ENCODE measurements around the gene CKS2. TPM values are rescaled to one million over a fixed set of nuclear protein-coding genes. Genes with fewer than 3 reads are reported as not detected.

CKS2 gene
- total and polyA plus RNA-seq, 4 experiments from 2014 or later = 6.5 to 35.4 (median 16.4) TPM

- Mint-ChIP-seq H3K9me3 (peaks cover 0 to 2% (median 0%) of the 10 kb centered on the region in 8 donors), H3K4me3 (peak within 1 kb of the TSS; percentile 83 to 94 (median 92)), H3K4me1 (peaks cover 38 to 69% (median 54%) of the 10 kb centered on the region in 4 donors), H3K27ac (peak within 1 kb of the TSS; percentile 91 to 99 (median 98)), H3K36me3 (peaks cover 21 to 46% of the 10 kb centered on the region in 2 donors), H3K27me3 (peaks cover 0 to under 1% of the 10 kb centered on the region in 2 donors)
- peaks cover 3% of the 10 kb centered on the region for H3K36me3 ChIP-seq (ENCODE audit: insufficient read depth, low read length)
- H3K4me3 ChIP-seq (ENCODE audit: low read length in 2 of 2) = peak within 1 kb of the TSS; percentile 67 to 76
- POLR2A ChIA-PET (ENCODE audit: partially characterized antibody) = interaction anchor here (0.6 to 1.6 kb wide), 11 partner anchors 8 to 378 kb away, joined by 3 to 14 read pairs (median 3); partner anchors contain the start of gene CKS2
- intact Hi-C loops (cut with micrococcal nuclease) = loop anchor here (1.0 to 10.0 kb wide), 6 partner anchors 8 to 287 kb away; partner anchors contain the start of gene GADD45G
- CTCF ChIA-PET (ENCODE audit: partially characterized antibody) = interaction anchor here (0.6 to 2.1 kb wide), 4 partner anchors 23 to 232 kb away, joined by 3 to 8 read pairs (median 4); no protein-coding TSS in a partner anchor
- DNase-seq = peak; percentile 94 to 97 (median 94)
- peak within 1 kb of the TSS; percentile 100 for H3K27ac ChIP-seq (ENCODE audit: low read depth, low read length)
- H3K9me3 ChIP-seq (ENCODE audit: control insufficient read depth in 1 of 2, low read length in 2 of 2) = no peaks in the 10 kb centered on the region
- peaks cover 55% of the 10 kb centered on the region for H3K4me1 ChIP-seq (ENCODE audit: insufficient read depth, low read length)
- H3K27me3 ChIP-seq (ENCODE audit: insufficient read depth, low read length) = no peaks in the 10 kb centered on the region
Measured at GRCh38 chr9:89318123-89319014, 7.4 kb downstream of the CKS2 start, which contains the start of gene SECISBP2. SECISBP2 (plus strand) TSS chr9:89318500; CDS start chr9:89318577, 77 bp downstream.

- Histone ChIP-seq H3K4me1 (ENCODE audit: insufficient read depth, low read length) (peaks cover 58% of the 10 kb centered on the region), H3K9me3 (ENCODE audit: control insufficient read depth in 1 of 2, low read length in 2 of 2) (no peaks in the 10 kb centered on the region), H3K4me3 (ENCODE audit: low read length in 2 of 2) (peak overlapping the region; percentile 67 to 76), H3K27me3 (ENCODE audit: insufficient read depth, low read length) (no peaks in the 10 kb centered on the region), H3K27ac (ENCODE audit: low read depth, low read length) (peak overlapping the region; percentile 100), H3K36me3 (ENCODE audit: insufficient read depth, low read length) (peaks cover 3% of the 10 kb centered on the region)
- Mint-ChIP-seq H3K36me3 (peaks cover 22 to 49% of the 10 kb centered on the region in 2 donors), H3K27ac (peak overlapping the region; percentile 91 to 99 (median 97)), H3K4me3 (peak overlapping the region; percentile 83 to 94 (median 92)), H3K27me3 (no peaks in the 10 kb centered on the region), H3K9me3 (peaks cover 0 to 2% (median 0%) of the 10 kb centered on the region in 8 donors), H3K4me1 (peaks cover 45 to 78% (median 55%) of the 10 kb centered on the region in 4 donors)
- DNase-seq = no peak
- intact Hi-C loops (cut with micrococcal nuclease) = loop anchor here (1.0 to 10.0 kb wide), 4 partner anchors 60 to 230 kb away; no protein-coding TSS in a partner anchor
- CTCF ChIA-PET (ENCODE audit: partially characterized antibody) = interaction anchor here (0.6 to 2.1 kb wide), 3 partner anchors 23 to 231 kb away, joined by 3 to 8 read pairs (median 4); no protein-coding TSS in a partner anchor
- POLR2A ChIA-PET (ENCODE audit: partially characterized antibody) = interaction anchor here (0.9 to 1.6 kb wide), 10 partner anchors 8 to 231 kb away, joined by 3 to 14 read pairs (median 3); partner anchors contain the start of gene CKS2
Measured at GRCh38 chr9:89319015-89319905, 8.3 kb downstream of the CKS2 start.

- intact Hi-C loops (cut with micrococcal nuclease) = no loop called here
- peaks cover 18 to 67% of the 10 kb centered on the region in 2 donors for H3K36me3 Mint-ChIP-seq
- ChIA-PET POLR2A (ENCODE audit: partially characterized antibody) (interaction anchor here (1.9 kb wide), 1 partner anchor 13 kb away, joined by 5 read pairs; the partner anchor contains the start of gene CKS2), CTCF (ENCODE audit: partially characterized antibody) (interaction anchor here (1.6 to 2.4 kb wide), 2 partner anchors 226 to 270 kb away, joined by 3 to 9 read pairs; no protein-coding TSS in a partner anchor)
- Histone ChIP-seq H3K36me3 (ENCODE audit: insufficient read depth, low read length) (peaks cover 21% of the 10 kb centered on the region), H3K27me3 (ENCODE audit: insufficient read depth, low read length) (no peaks in the 10 kb centered on the region), H3K4me1 (ENCODE audit: insufficient read depth, low read length) (peaks cover 58% of the 10 kb centered on the region), H3K27ac (ENCODE audit: low read depth, low read length) (no peak overlapping the region), H3K9me3 (ENCODE audit: control insufficient read depth in 1 of 2, low read length in 2 of 2) (no peaks in the 10 kb centered on the region), H3K4me3 (ENCODE audit: low read length in 2 of 2) (no peak overlapping the region)
- DNase-seq = no peak
- H3K27me3 Mint-ChIP-seq = no peaks in the 10 kb centered on the region
- H3K4me3 Mint-ChIP-seq = peak overlapping the region in 2 of 8 donors; percentile 14 to 53
- H3K9me3 Mint-ChIP-seq = peaks cover 0 to 2% (median 0%) of the 10 kb centered on the region in 8 donors
- H3K4me1 Mint-ChIP-seq = peaks cover 44 to 72% (median 60%) of the 10 kb centered on the region in 4 donors
- H3K27ac Mint-ChIP-seq = peak overlapping the region in 5 of 7 donors; percentile 2 to 74 (median 55)
Measured at GRCh38 chr9:89323390-89323789, 12.4 kb downstream of the CKS2 start.

GRCh38 chr9:89325733-89326132, 14.7 kb downstream of the CKS2 start:
- peaks cover 0 to 2% (median 0%) of the 10 kb centered on the region in 8 donors for H3K9me3 Mint-ChIP-seq
- H3K36me3 ChIP-seq (ENCODE audit: insufficient read depth, low read length) = peaks cover 41% of the 10 kb centered on the region
- POLR2A ChIA-PET (ENCODE audit: partially characterized antibody) = interaction anchor here (0.8 to 1.7 kb wide), 2 partner anchors 15 to 37 kb away, joined by 3 to 4 read pairs; partner anchors contain the start of gene CKS2

GRCh38 chr9:89328064-89328463, 17.1 kb downstream of the CKS2 start:
- peaks cover 0 to 2% (median 0%) of the 10 kb centered on the region in 8 donors for H3K9me3 Mint-ChIP-seq
- ChIA-PET POLR2A (ENCODE audit: partially characterized antibody) (interaction anchor here (1.1 kb wide), 1 partner anchor 9 kb away, joined by 3 read pairs; the partner anchor contains the start of gene SECISBP2), CTCF (ENCODE audit: partially characterized antibody) (interaction anchor here (1.1 to 1.3 kb wide), 2 partner anchors 220 to 223 kb away, joined by 3 to 5 read pairs; no protein-coding TSS in a partner anchor)
- H3K4me3 Mint-ChIP-seq = no peak overlapping the region
- Histone ChIP-seq H3K4me1 (ENCODE audit: insufficient read depth, low read length) (peaks cover 20% of the 10 kb centered on the region), H3K27me3 (ENCODE audit: insufficient read depth, low read length) (no peaks in the 10 kb centered on the region), H3K27ac (ENCODE audit: low read depth, low read length) (no peak overlapping the region), H3K9me3 (ENCODE audit: control insufficient read depth in 1 of 2, low read length in 2 of 2) (no peaks in the 10 kb centered on the region), H3K4me3 (ENCODE audit: low read length in 2 of 2) (no peak overlapping the region), H3K36me3 (ENCODE audit: insufficient read depth, low read length) (peaks cover 62% of the 10 kb centered on the region)
- intact Hi-C loops (cut with micrococcal nuclease) = no loop called here
- H3K27me3 Mint-ChIP-seq = no peaks in the 10 kb centered on the region
- peaks cover 33 to 67% of the 10 kb centered on the region in 2 donors for H3K36me3 Mint-ChIP-seq
- no peak for DNase-seq
- H3K27ac Mint-ChIP-seq = no peak overlapping the region
- peaks cover 23 to 35% (median 27%) of the 10 kb centered on the region in 4 donors for H3K4me1 Mint-ChIP-seq

More at GRCh38 chr9:89325733-89326132, 14.7 kb downstream of the CKS2 start:
- H3K4me1 ChIP-seq (ENCODE audit: insufficient read depth, low read length) = peaks cover 39% of the 10 kb centered on the region
- intact Hi-C loops (cut with micrococcal nuclease) = no loop called here
- Mint-ChIP-seq H3K27me3 (no peaks in the 10 kb centered on the region), H3K27ac (peak overlapping the region in 2 of 7 donors; percentile 11 to 60), H3K36me3 (peaks cover 29 to 69% of the 10 kb centered on the region in 2 donors), H3K4me1 (peaks cover 39 to 56% (median 46%) of the 10 kb centered on the region in 4 donors), H3K4me3 (no peak overlapping the region)
- DNase-seq = no peak
- no peak overlapping the region for H3K27ac ChIP-seq (ENCODE audit: low read depth, low read length)
- no peaks in the 10 kb centered on the region for H3K27me3 ChIP-seq (ENCODE audit: insufficient read depth, low read length)
- H3K4me3 ChIP-seq (ENCODE audit: low read length in 2 of 2) = no peak overlapping the region
- CTCF ChIA-PET (ENCODE audit: partially characterized antibody) = interaction anchor here (2.4 kb wide), 1 partner anchor 223 kb away, joined by 9 read pairs; no protein-coding TSS in a partner anchor
- no peaks in the 10 kb centered on the region for H3K9me3 ChIP-seq (ENCODE audit: control insufficient read depth in 1 of 2, low read length in 2 of 2)

- H3K4me1 ChIP-seq (ENCODE audit: insufficient read depth, low read length) = peaks cover 3% of the 10 kb centered on the region
- no peaks in the 10 kb centered on the region for H3K27me3 ChIP-seq (ENCODE audit: insufficient read depth, low read length)
- Mint-ChIP-seq H3K36me3 (peaks cover 46 to 75% of the 10 kb centered on the region in 2 donors), H3K9me3 (no peaks in the 10 kb centered on the region), H3K4me3 (no peak overlapping the region), H3K27me3 (no peaks in the 10 kb centered on the region), H3K27ac (no peak overlapping the region), H3K4me1 (peaks cover 10 to 17% (median 13%) of the 10 kb centered on the region in 4 donors)
- no peaks in the 10 kb centered on the region for H3K9me3 ChIP-seq (ENCODE audit: control insufficient read depth in 1 of 2, low read length in 2 of 2)
- DNase-seq = no peak
- no peak overlapping the region for H3K27ac ChIP-seq (ENCODE audit: low read depth, low read length)
- intact Hi-C loops (cut with micrococcal nuclease) = no loop called here
- ChIA-PET POLR2A (ENCODE audit: partially characterized antibody) (no interaction called here), CTCF (ENCODE audit: partially characterized antibody) (no interaction called here)
- no peak overlapping the region for H3K4me3 ChIP-seq (ENCODE audit: low read length in 2 of 2)
- peaks cover 78% of the 10 kb centered on the region for H3K36me3 ChIP-seq (ENCODE audit: insufficient read depth, low read length)
Measured at GRCh38 chr9:89329917-89330316, 18.9 kb downstream of the CKS2 start.

Measured in CD4-positive, alpha-beta memory T cell (primary cell).